HepG2 (cell line): Measurements from ENCODE around the gene SIMC1. TPM values are rescaled to one million over a fixed set of nuclear protein-coding genes. Genes with fewer than 3 reads are reported as not detected.

ENCODE experiments used
- DMTF1 ChIP-seq: sonication (generic); formaldehyde crosslinking; IDR thresholded peaks from 2 replicates; pipeline ENCODE4 v1.4.0; 2020; ENCODE audit warnings: mild to moderate bottlenecking, missing genetic modification reagents
- ERF ChIP-seq: IDR thresholded peaks from 2 replicates; pipeline ENCODE4 v1.6.1; 2018; ENCODE audit warnings: missing biosample characterization, missing genetic modification reagents
- PRDM10 ChIP-seq: sonication (generic); formaldehyde crosslinking; IDR thresholded peaks from 2 replicates; pipeline ENCODE4 v1.4.0; 2020; ENCODE audit warnings: low read depth, missing genetic modification reagents
- SAP130 ChIP-seq: IDR thresholded peaks from 2 replicates; pipeline ENCODE4 v1.6.1; 2016; ENCODE audit warnings: low read depth
- SP5 ChIP-seq: IDR thresholded peaks from 2 replicates; pipeline ENCODE4 v1.6.1; 2016; ENCODE audit warnings: low read depth, borderline replicate concordance
- TBP ChIP-seq: sonication (generic); formaldehyde crosslinking; IDR thresholded peaks from 2 replicates; pipeline ENCODE4 v1.5.0; 2020; ENCODE audit warnings: missing genetic modification reagents
- ZMAT3 ChIP-seq: sonication (generic); formaldehyde crosslinking; conservative IDR thresholded peaks from 2 replicates; pipeline ENCODE4 v1.7.0; 2021; ENCODE audit warnings: missing genetic modification reagents
- ZNF350 ChIP-seq: sonication (generic); formaldehyde crosslinking; IDR thresholded peaks from 2 replicates; pipeline ENCODE4 v1.4.0; 2020; ENCODE audit warnings: mild to moderate bottlenecking, low read depth, missing genetic modification reagents, borderline replicate concordance
- ZNF569 ChIP-seq: sonication (generic); formaldehyde crosslinking; IDR thresholded peaks from 2 replicates; pipeline ENCODE4 v1.5.0; 2020; ENCODE audit warnings: mild to moderate bottlenecking, missing genetic modification reagents, moderate library complexity, borderline replicate concordance
- polyA plus RNA-seq, 8 experiments: library from polyadenylated mRNA; depleted of rRNA in 3 of 8; stranded (reverse) in 7 of 8; unstranded in 1 of 8; fragments of >200 nt; fragmentation: Illumina TruSeq in 4 of 8; extraction: Trizol in 4 of 8; gene quantifications; 2 replicates each; pipeline versions ENCODE4 v1.2.1 to v1.2.3, GENCODE V29; 2011 to 2016; ENCODE audit warnings: low read depth in 4 of 8, missing spikeins in 1 of 8, mixed read lengths in 1 of 8; ENCODE audit not compliant: insufficient read depth in 1 of 8
- total RNA-seq, 5 experiments: library from RNA; depleted of rRNA; stranded (reverse); fragments of >200 nt; fragmentation: Illumina TruSeq; extraction: Trizol; gene quantifications; 2 replicates each; pipeline ENCODE4 v1.2.3, GENCODE V29; 2016; ENCODE audit warnings: low read depth in 1 of 5
- TF ChIP-seq, protein P1 (sequence below), 2 experiments: sonication (generic) in 1 of 2; formaldehyde crosslinking in 1 of 2; IDR thresholded peaks; 2 replicates each; pipeline versions ENCODE4 v1.6.1 to v1.9.0; 2014 to 2022; ENCODE audit warnings: antibody characterized with exemption in 1 of 2, borderline replicate concordance in 1 of 2, inconsistent platforms in 1 of 2, low read depth in 1 of 2, missing genetic modification reagents in 1 of 2
- TF ChIP-seq, protein P2 (sequence below): sonication (generic); formaldehyde crosslinking; IDR thresholded peaks from 2 replicates; pipeline ENCODE4 v1.5.0; 2020; ENCODE audit warnings: missing genetic modification reagents
- TF ChIP-seq, protein P3 (sequence below): sonication (generic); formaldehyde crosslinking; IDR thresholded peaks from 2 replicates; pipeline ENCODE4 v1.8.0; 2022; ENCODE audit warnings: low read depth, missing genetic modification reagents

The SIMC1 gene
- total and polyA plus RNA-seq, 2 of the 13 experiments (the other 11 are each of a cell fraction or from before 2014, with no cell fraction given) = 5.4 to 6.8 TPM

DNA sequence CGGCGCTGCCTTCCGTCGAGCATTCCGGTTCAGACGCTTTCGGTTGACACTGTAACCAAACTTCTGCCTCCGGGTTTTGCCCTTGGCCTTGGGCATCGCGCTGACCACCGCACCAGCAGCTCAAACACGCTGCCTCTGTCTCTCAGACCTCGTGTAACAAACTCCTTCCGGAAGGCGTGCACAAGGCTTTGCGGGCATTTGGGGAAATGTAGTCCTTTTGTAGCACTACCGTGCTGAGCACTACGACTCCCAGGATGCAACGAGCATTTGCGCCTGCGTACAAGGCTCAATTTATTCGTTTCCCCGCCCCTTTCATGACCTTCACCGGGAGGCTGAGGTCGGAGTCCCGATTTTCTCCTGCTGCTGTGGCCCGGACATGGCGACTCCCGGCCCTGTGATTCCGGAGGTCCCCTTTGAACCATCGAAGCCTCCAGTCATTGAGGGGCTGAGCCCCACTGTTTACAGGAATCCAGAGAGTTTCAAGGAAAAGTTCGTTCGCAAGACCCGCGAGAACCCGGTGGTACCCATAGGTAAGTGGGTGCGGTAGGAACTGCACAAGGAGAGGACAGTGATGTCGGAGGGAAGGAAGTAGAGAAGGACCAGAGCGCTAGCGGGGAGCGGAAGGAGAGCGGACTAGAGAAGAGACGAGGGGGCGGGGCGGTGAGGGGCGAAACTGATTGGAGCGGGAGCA lies 150.4 kb downstream of the SIMC1 start, which contains the start of the genes HIGD2A and NOP16 (continued):
- peak; percentile 80 for TF ChIP-seq PRDM10 (CRISPR knock-in tag)
- TF ChIP-seq, protein P1, sequence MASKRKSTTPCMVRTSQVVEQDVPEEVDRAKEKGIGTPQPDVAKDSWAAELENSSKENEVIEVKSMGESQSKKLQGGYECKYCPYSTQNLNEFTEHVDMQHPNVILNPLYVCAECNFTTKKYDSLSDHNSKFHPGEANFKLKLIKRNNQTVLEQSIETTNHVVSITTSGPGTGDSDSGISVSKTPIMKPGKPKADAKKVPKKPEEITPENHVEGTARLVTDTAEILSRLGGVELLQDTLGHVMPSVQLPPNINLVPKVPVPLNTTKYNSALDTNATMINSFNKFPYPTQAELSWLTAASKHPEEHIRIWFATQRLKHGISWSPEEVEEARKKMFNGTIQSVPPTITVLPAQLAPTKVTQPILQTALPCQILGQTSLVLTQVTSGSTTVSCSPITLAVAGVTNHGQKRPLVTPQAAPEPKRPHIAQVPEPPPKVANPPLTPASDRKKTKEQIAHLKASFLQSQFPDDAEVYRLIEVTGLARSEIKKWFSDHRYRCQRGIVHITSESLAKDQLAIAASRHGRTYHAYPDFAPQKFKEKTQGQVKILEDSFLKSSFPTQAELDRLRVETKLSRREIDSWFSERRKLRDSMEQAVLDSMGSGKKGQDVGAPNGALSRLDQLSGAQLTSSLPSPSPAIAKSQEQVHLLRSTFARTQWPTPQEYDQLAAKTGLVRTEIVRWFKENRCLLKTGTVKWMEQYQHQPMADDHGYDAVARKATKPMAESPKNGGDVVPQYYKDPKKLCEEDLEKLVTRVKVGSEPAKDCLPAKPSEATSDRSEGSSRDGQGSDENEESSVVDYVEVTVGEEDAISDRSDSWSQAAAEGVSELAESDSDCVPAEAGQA (IDR thresholded peaks at IDR 0.05; ENCODE audit: low read depth) = peak; percentile 71; the same call in 1 of the 2 replicates
- TF ChIP-seq, protein P1 (CRISPR knock-in tag; IDR thresholded peaks at IDR 0.05; ENCODE audit: borderline replicate concordance) = peak; percentile 42; the same call in 1 of the 2 replicates
- TF ChIP-seq, protein P2, sequence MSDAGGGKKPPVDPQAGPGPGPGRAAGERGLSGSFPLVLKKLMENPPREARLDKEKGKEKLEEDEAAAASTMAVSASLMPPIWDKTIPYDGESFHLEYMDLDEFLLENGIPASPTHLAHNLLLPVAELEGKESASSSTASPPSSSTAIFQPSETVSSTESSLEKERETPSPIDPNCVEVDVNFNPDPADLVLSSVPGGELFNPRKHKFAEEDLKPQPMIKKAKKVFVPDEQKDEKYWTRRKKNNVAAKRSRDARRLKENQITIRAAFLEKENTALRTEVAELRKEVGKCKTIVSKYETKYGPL = no peak
- TF ChIP-seq SAP130 (CRISPR knock-in tag) = peak; percentile 99
- TF ChIP-seq ZNF350 = peak; percentile 93
- TF ChIP-seq ZMAT3 (CRISPR knock-in tag) = 0 out of 2 replicates have a peak, but pooled peaks have one; percentile 49
- TF ChIP-seq DMTF1 (CRISPR knock-in tag) = no peak
- TF ChIP-seq, protein P3, sequence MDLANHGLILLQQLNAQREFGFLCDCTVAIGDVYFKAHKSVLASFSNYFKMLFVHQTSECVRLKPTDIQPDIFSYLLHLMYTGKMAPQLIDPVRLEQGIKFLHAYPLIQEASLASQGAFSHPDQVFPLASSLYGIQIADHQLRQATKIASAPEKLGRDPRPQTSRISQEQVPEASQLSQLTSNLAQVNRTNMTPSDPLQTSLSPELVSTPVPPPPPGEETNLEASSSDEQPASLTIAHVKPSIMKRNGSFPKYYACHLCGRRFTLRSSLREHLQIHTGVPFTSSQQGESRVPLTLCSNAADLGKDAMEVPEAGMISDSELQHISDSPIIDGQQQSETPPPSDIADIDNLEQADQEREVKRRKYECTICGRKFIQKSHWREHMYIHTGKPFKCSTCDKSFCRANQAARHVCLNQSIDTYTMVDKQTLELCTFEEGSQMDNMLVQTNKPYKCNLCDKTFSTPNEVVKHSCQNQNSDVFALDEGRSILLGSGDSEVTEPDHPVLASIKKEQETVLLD (CRISPR knock-in tag) = peak; percentile 79
- TF ChIP-seq ERF (CRISPR knock-in tag) = peak; percentile 77
- peak; percentile 39; the same call in 1 of the 2 replicates for TF ChIP-seq SP5
- TF ChIP-seq ZNF569 (CRISPR knock-in tag) = no peak; the same call in 1 of the 2 replicates
- TF ChIP-seq TBP = no peak
